Common myeloid progenitor, CD34-positive (primary cell): ENCODE measurements around the gene TMEM233.

Experiments
- CTCF ChIA-PET: fragments of 350-600 bp; sonication (Branson Sonifier 250); formaldehyde crosslinking; loops from one replicate; lab custom pipeline; 2021; ENCODE audit warnings: antibody characterized with exemption; lab: Charles Lee
- POLR2A ChIA-PET: fragments of 350-600 bp; sonication (Branson Sonifier 250); formaldehyde crosslinking; loops from one replicate; lab custom pipeline; 2021; ENCODE audit warnings: antibody characterized with exemption; lab: Charles Lee
- DNase-seq, 3 donors: peaks; one replicate each; pipeline versions ENCODE4 v3.0.0 to v3.0.0-alpha.2; 2013
- H3K27ac ChIP-seq, 2 experiments: 1 replicate in 1 of 2; 2 replicates in 1 of 2; pipeline ENCODE4 v1.7.0; 2013; ENCODE audit warnings: inconsistent platforms in 2 of 2, low read length in 2 of 2, mild to moderate bottlenecking in 2 of 2, low read depth in 1 of 2, moderate library complexity in 1 of 2; ENCODE audit not compliant: severe bottlenecking in 2 of 2, insufficient read depth in 1 of 2, poor library complexity in 1 of 2
- H3K27me3 ChIP-seq, 5 experiments: replicated peaks in 2 of 5; 1 replicate in 3 of 5; 2 replicates in 2 of 5; pipeline versions ENCODE4 v1.6.1 to v1.7.0; 2013; ENCODE audit warnings: low read length in 4 of 5, mild to moderate bottlenecking in 2 of 5, moderate library complexity in 2 of 5, inconsistent platforms in 1 of 5; ENCODE audit not compliant: insufficient read depth in 5 of 5, control insufficient read depth in 4 of 5
- H3K36me3 ChIP-seq, 4 experiments: 1 replicate in 2 of 4; 2 replicates in 2 of 4; pipeline versions ENCODE4 v1.6.1 to v1.7.0; 2013; ENCODE audit warnings: low read length in 3 of 4, control low read depth in 1 of 4, mild to moderate bottlenecking in 1 of 4; ENCODE audit not compliant: control insufficient read depth in 4 of 4, insufficient read depth in 4 of 4
- H3K4me1 ChIP-seq, 4 experiments: 1 replicate in 3 of 4; 2 replicates in 1 of 4; pipeline versions ENCODE4 v1.6.1 to v1.7.1; 2013; ENCODE audit warnings: low read length in 3 of 4, mild to moderate bottlenecking in 3 of 4, control low read depth in 1 of 4, inconsistent platforms in 1 of 4, moderate library complexity in 1 of 4; ENCODE audit not compliant: control insufficient read depth in 4 of 4, insufficient read depth in 4 of 4; ENCODE audit errors: control extremely low read depth in 1 of 4
- H3K4me3 ChIP-seq, 7 experiments: 1 replicate in 4 of 7; 2 replicates in 3 of 7; pipeline versions ENCODE4 v1.5.1 to v1.7.0; 2013; ENCODE audit warnings: mild to moderate bottlenecking in 7 of 7, low read length in 6 of 7, moderate library complexity in 6 of 7, inconsistent platforms in 2 of 7, low read depth in 2 of 7, control low read depth in 1 of 7; ENCODE audit not compliant: insufficient read depth in 4 of 7, control insufficient read depth in 1 of 7; ENCODE audit errors: extremely low read depth in 1 of 7
- H3K9me3 ChIP-seq, 5 experiments: 1 replicate in 4 of 5; 2 replicates in 1 of 5; pipeline versions ENCODE4 v1.6.1 to v1.7.1; 2013; ENCODE audit warnings: low read length in 4 of 5, mild to moderate bottlenecking in 2 of 5, inconsistent platforms in 1 of 5, low read depth in 1 of 5, moderate library complexity in 1 of 5; ENCODE audit not compliant: control insufficient read depth in 4 of 5, insufficient read depth in 2 of 5; ENCODE audit errors: control extremely low read depth in 1 of 5
- WGBS: methylation state at CpG from one replicate; pipeline ENCODE4 v1.1.5; 2013; ENCODE audit not compliant: insufficient coverage; 5-methylcytosine and 5-hydroxymethylcytosine counted together

Gene TMEM233

GRCh38 chr12:119683413-119683812 lies 89.8 kb downstream of the TMEM233 start:
- H3K36me3 ChIP-seq: peaks cover 15 to 74% (median 44%) of the 10 kb centered on the region in 4 experiments
- CTCF ChIA-PET: interaction anchor here (0.9 kb wide), 1 partner anchor 10 kb away, joined by 3 read pairs; no protein-coding TSS in a partner anchor
- WGBS: 97% methylated on average over 5 of the region's 6 CpGs

GRCh38 chr12:119683816-119684215 lies 90.2 kb downstream of the TMEM233 start:
- DNase-seq: no peak
- peaks cover 4 to 5% (median 4%) of the 10 kb centered on the region in 4 experiments for H3K4me1 ChIP-seq
- ChIA-PET CTCF (no interaction called here), POLR2A (no interaction called here)
- no peaks in the 10 kb centered on the region for H3K27me3 ChIP-seq
- 94% methylated on average over 2 of the region's 3 CpGs for WGBS
- no peak overlapping the region for H3K4me3 ChIP-seq
- no peaks in the 10 kb centered on the region for H3K9me3 ChIP-seq
- H3K27ac ChIP-seq: no peak overlapping the region
- peaks cover 13 to 74% (median 41%) of the 10 kb centered on the region in 4 experiments for H3K36me3 ChIP-seq

More at GRCh38 chr12:119683413-119683812, 89.8 kb downstream of the TMEM233 start:
- Histone ChIP-seq H3K27me3 (no peaks in the 10 kb centered on the region), H3K4me1 (peaks cover 4 to 5% (median 4%) of the 10 kb centered on the region in 4 experiments), H3K27ac (no peak overlapping the region), H3K4me3 (no peak overlapping the region), H3K9me3 (no peaks in the 10 kb centered on the region)
- POLR2A ChIA-PET: no interaction called here
- no peak for DNase-seq

GRCh38 chr12:119684711-119685369 lies 91.3 kb downstream of the TMEM233 start:
- Histone ChIP-seq H3K36me3 (peaks cover 9 to 64% (median 31%) of the 10 kb centered on the region in 4 experiments), H3K4me3 (no peak overlapping the region), H3K9me3 (no peaks in the 10 kb centered on the region), H3K27ac (no peak overlapping the region), H3K4me1 (peaks cover 4 to 5% (median 4%) of the 10 kb centered on the region in 4 experiments), H3K27me3 (no peaks in the 10 kb centered on the region)
- CTCF ChIA-PET: interaction anchor here (0.5 kb wide), 1 partner anchor 1830 kb away, joined by 4 read pairs; no protein-coding TSS in a partner anchor
- no peak for DNase-seq
- POLR2A ChIA-PET: no interaction called here
- 98% methylated on average over 4 of the region's 10 CpGs for WGBS

GRCh38 chr12:119685375-119685774 lies 91.8 kb downstream of the TMEM233 start:
- H3K27me3 ChIP-seq: no peaks in the 10 kb centered on the region
- WGBS: 87% methylated on average over 4 of the region's 4 CpGs
- CTCF ChIA-PET: no interaction called here
- POLR2A ChIA-PET: no interaction called here
- H3K36me3 ChIP-seq: peaks cover 9 to 64% (median 28%) of the 10 kb centered on the region in 4 experiments
- no peak overlapping the region for H3K27ac ChIP-seq
- H3K9me3 ChIP-seq: no peaks in the 10 kb centered on the region
- H3K4me3 ChIP-seq: no peak overlapping the region
- no peak for DNase-seq
- peaks cover 4 to 5% (median 4%) of the 10 kb centered on the region in 4 experiments for H3K4me1 ChIP-seq

GRCh38 chr12:119686355-119686754 lies 92.8 kb downstream of the TMEM233 start:
- Histone ChIP-seq H3K4me1 (peaks cover 4 to 5% (median 4%) of the 10 kb centered on the region in 4 experiments), H3K27ac (no peak overlapping the region), H3K27me3 (no peaks in the 10 kb centered on the region), H3K36me3 (peaks cover 6 to 61% (median 23%) of the 10 kb centered on the region in 4 experiments), H3K4me3 (no peak overlapping the region), H3K9me3 (no peaks in the 10 kb centered on the region)
- CTCF ChIA-PET: interaction anchor here (1.0 kb wide), 1 partner anchor 16 kb away, joined by 3 read pairs; no protein-coding TSS in a partner anchor
- WGBS: over 99% methylated on average over 12 of the region's 12 CpGs
- POLR2A ChIA-PET: no interaction called here
- DNase-seq: no peak

- Histone ChIP-seq H3K27me3 (no peaks in the 10 kb centered on the region), H3K27ac (no peak overlapping the region), H3K9me3 (no peaks in the 10 kb centered on the region), H3K36me3 (peaks cover 5 to 60% (median 21%) of the 10 kb centered on the region in 4 experiments), H3K4me3 (no peak overlapping the region), H3K4me1 (peaks cover 4 to 5% (median 4%) of the 10 kb centered on the region in 4 experiments)
- WGBS: over 99% methylated on average over 13 of the region's 13 CpGs
- ChIA-PET CTCF (interaction anchor here (1.0 kb wide), 1 partner anchor 17 kb away, joined by 3 read pairs; no protein-coding TSS in a partner anchor), POLR2A (no interaction called here)
- no peak for DNase-seq
Observed at GRCh38 chr12:119686776-119687175, 93.2 kb downstream of the TMEM233 start.

GRCh38 chr12:119687406-119687805 lies 93.8 kb downstream of the TMEM233 start:
- H3K36me3 ChIP-seq: peaks cover 5 to 56% (median 19%) of the 10 kb centered on the region in 4 experiments
- H3K4me3 ChIP-seq: no peak overlapping the region
- DNase-seq: no peak
- H3K27ac ChIP-seq: no peak overlapping the region
- H3K4me1 ChIP-seq: peaks cover 0 to 5% (median 3%) of the 10 kb centered on the region in 4 experiments
- WGBS: 95% methylated on average over 11 of the region's 14 CpGs
- H3K27me3 ChIP-seq: no peaks in the 10 kb centered on the region
- no peaks in the 10 kb centered on the region for H3K9me3 ChIP-seq
- POLR2A ChIA-PET: no interaction called here
- CTCF ChIA-PET: interaction anchor here (1.0 kb wide), 1 partner anchor 17 kb away, joined by 3 read pairs; no protein-coding TSS in a partner anchor
